B cell (primary cell): ENCODE results near the gene MTUS2.

Experiments
- EZH2 ChIP-seq: IDR thresholded peaks from 2 replicates; pipeline ENCODE4 v1.6.1; 2012; ENCODE audit warnings: borderline replicate concordance, low read depth, mild to moderate bottlenecking, moderate library complexity, low read length; ENCODE audit not compliant: insufficient read depth, poor library complexity, severe bottlenecking
- TF ChIP-seq, protein P1 (sequence below): fragments of 200-600 bp; IDR thresholded peaks from one replicate; pipeline ENCODE4 v1.8.0; 2022; ENCODE audit warnings: antibody characterized with exemption, mild to moderate bottlenecking

DNA sequence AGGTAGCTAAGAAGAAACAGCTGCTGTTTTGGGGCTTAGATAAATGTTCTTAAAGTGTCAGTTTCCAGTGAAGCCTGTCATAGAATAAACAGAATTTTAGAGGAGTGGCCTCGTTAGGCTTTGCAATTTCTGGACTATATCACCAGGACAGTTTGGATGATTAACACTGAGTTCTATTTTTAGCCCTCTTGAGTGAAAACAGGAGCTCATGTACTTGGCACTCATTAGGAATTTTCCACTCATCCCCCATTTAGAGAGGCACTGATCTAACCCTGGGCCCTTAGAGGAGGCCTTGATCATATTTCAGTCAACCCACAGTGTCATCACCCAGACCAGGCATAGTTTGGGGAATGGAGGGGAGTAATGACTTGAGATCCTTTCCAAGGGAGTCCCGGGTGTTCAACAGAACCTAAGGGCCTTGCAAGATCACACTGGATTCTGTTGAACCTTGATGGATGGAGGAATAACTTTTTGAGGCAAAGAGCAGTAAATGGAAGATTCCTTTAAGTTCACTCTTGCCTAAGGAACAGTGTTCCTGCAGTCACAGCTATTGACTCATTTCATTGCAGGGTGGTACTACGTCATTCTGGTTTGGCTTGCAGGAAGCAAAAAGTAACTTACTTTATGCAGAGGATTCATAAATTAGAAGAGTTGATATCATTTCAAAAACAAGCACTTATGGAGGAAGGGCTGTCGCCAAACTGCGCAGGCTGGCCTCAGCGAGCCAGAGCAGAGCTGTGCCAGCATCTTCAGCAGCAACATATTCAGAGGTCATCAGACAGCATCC, 615.2 kb downstream of the MTUS2 start:
- TF ChIP-seq, protein P1, sequence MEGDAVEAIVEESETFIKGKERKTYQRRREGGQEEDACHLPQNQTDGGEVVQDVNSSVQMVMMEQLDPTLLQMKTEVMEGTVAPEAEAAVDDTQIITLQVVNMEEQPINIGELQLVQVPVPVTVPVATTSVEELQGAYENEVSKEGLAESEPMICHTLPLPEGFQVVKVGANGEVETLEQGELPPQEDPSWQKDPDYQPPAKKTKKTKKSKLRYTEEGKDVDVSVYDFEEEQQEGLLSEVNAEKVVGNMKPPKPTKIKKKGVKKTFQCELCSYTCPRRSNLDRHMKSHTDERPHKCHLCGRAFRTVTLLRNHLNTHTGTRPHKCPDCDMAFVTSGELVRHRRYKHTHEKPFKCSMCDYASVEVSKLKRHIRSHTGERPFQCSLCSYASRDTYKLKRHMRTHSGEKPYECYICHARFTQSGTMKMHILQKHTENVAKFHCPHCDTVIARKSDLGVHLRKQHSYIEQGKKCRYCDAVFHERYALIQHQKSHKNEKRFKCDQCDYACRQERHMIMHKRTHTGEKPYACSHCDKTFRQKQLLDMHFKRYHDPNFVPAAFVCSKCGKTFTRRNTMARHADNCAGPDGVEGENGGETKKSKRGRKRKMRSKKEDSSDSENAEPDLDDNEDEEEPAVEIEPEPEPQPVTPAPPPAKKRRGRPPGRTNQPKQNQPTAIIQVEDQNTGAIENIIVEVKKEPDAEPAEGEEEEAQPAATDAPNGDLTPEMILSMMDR, result no peak
- TF ChIP-seq EZH2, result no peak
